Glomerular visceral epithelial cell (primary cell): ENCODE measurements around the gene TFAP2E.

ENCODE experiments used
- DNase-seq: peaks from one replicate; pipeline ENCODE4 v3.0.0-alpha.2; 2016; ENCODE audit errors: extremely low spot score

TFAP2E gene

DNA sequence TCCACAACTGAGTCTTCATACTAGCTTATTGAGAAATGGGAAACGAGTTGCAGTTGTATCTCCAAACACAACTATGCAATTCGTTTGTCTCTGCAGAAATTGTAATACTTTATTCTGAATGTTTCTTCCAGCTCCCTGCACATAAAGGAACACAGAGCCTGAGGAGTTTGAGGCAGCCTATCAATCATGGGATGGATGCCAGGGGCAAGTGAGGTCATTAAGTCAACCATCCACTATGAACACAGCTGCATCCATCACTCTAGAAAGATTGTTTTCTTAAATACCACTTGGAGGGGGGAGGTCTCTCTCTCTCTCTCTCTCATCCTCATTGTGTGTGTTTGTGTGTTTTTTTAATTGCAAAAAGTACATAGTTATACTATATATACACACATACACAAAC is 71.1 kb downstream of the TFAP2E start:
- no peak for DNase-seq
